NT2/D1 (cell line): Measurements from ENCODE around the gene MAP1LC3A.

Experiments used
- SUZ12 ChIP-seq: IDR thresholded peaks from 2 replicates; pipeline ENCODE4 v1.6.1; 2011; ENCODE audit not compliant: insufficient read length, insufficient read depth; ENCODE audit errors: extremely low read depth
- YY1 ChIP-seq: IDR thresholded peaks from 2 replicates; pipeline ENCODE4 v1.6.1; 2011; ENCODE audit not compliant: insufficient read length, insufficient read depth
- ZNF274 ChIP-seq: IDR thresholded peaks from 2 replicates; pipeline ENCODE4 v1.6.1; 2011; ENCODE audit warnings: mild to moderate bottlenecking, low read depth, low read length

DNA sequence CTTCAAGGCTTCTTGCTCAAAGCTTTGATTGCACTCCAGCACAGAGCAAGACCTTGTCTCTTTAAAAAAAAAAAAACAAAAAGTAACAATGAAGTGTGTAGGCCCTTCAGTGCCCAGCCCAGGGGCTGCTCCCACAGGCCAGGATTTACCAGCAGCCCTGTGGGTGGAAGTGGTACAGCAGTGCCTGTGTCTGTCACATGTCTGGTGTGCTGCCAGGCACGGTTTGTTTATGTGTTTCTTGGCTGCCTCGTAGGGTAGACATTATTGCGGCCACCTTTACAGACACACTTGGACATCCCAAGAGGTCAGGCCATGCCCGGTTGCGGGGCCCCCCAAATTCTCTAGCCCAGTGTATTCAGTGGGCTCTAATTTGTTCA lies 29.6 kb upstream of the MAP1LC3A start:
- TF ChIP-seq ZNF274 (no peak), SUZ12 (no peak), YY1 (no peak)
